Prostate gland (tissue), 2 donors: Measurements from ENCODE around the gene RENBP.

Experiments
- POLR2A ChIP-seq: fragments of 450-650 bp; IDR thresholded peaks from one replicate; pipeline ENCODE4 v1.6.1; 2016; ENCODE audit warnings: antibody characterized with exemption, mild to moderate bottlenecking
- POLR2AphosphoS5 ChIP-seq: sonication (generic); formaldehyde crosslinking; IDR thresholded peaks from one replicate; pipeline ENCODE4 v1.6.1; 2017; ENCODE audit warnings: antibody characterized with exemption
- TF ChIP-seq, protein P1 (sequence below), 4 experiments: fragments of 200-600 bp in 2 of 4; fragments of 450-650 bp in 2 of 4; sonication (generic) in 2 of 4; IDR thresholded peaks; 1 replicate in 3 of 4; 2 replicates in 1 of 4; pipeline ENCODE4 v1.5.1; 2016 to 2019; ENCODE audit warnings: antibody characterized with exemption in 4 of 4, mild to moderate bottlenecking in 2 of 4, moderate library complexity in 2 of 4

- TF ChIP-seq, protein P1, sequence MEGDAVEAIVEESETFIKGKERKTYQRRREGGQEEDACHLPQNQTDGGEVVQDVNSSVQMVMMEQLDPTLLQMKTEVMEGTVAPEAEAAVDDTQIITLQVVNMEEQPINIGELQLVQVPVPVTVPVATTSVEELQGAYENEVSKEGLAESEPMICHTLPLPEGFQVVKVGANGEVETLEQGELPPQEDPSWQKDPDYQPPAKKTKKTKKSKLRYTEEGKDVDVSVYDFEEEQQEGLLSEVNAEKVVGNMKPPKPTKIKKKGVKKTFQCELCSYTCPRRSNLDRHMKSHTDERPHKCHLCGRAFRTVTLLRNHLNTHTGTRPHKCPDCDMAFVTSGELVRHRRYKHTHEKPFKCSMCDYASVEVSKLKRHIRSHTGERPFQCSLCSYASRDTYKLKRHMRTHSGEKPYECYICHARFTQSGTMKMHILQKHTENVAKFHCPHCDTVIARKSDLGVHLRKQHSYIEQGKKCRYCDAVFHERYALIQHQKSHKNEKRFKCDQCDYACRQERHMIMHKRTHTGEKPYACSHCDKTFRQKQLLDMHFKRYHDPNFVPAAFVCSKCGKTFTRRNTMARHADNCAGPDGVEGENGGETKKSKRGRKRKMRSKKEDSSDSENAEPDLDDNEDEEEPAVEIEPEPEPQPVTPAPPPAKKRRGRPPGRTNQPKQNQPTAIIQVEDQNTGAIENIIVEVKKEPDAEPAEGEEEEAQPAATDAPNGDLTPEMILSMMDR (IDR thresholded peaks at IDR 0.05) = no peak
- TF ChIP-seq POLR2A (no peak), POLR2AphosphoS5 (no peak)
These were observed 24.9 kb upstream of the RENBP start for GRCh38 chrX:153969125-153969903.
